HEK293T (cell line): Measurements from ENCODE around the gene GNAQ.

Experiments used
- CTCF ChIA-PET: fragments of 350-600 bp; formaldehyde crosslinking; extraction: SDS; loops from one replicate; lab custom pipeline; 2021; ENCODE audit warnings: antibody characterized with exemption, inconsistent platforms; lab: Yijun Ruan, JAX
- POLR2A ChIA-PET: fragments of 350-600 bp; formaldehyde crosslinking; extraction: SDS; loops from one replicate; lab custom pipeline; 2020; ENCODE audit warnings: antibody characterized with exemption, inconsistent platforms; lab: Yijun Ruan, JAX
- DNase-seq: peaks from one replicate; pipeline ENCODE4 v3.0.0; 2012; ENCODE audit warnings: mixed read lengths; ENCODE audit errors: extremely low spot score
- ARNT ChIP-seq: fragments of 450-650 bp; IDR thresholded peaks from 2 replicates; pipeline ENCODE4 v1.6.1; 2017; ENCODE audit warnings: mild to moderate bottlenecking
- BHLHE40 ChIP-seq: fragments of 450-650 bp; IDR thresholded peaks from 2 replicates; pipeline ENCODE4 v1.6.1; 2016; ENCODE audit warnings: mild to moderate bottlenecking, moderate library complexity, borderline replicate concordance
- CTBP1 ChIP-seq: fragments of 450-650 bp; IDR thresholded peaks from 2 replicates; pipeline ENCODE4 v1.6.1; 2016; ENCODE audit warnings: borderline replicate concordance
- ELF4 ChIP-seq: fragments of 450-650 bp; IDR thresholded peaks from 2 replicates; pipeline ENCODE4 v1.6.1; 2017; ENCODE audit warnings: antibody characterized with exemption
- FOXA1 ChIP-seq: fragments of 450-650 bp; IDR thresholded peaks from 2 replicates; pipeline ENCODE4 v1.6.1; 2016; ENCODE audit warnings: mild to moderate bottlenecking
- FOXK2 ChIP-seq: fragments of 450-650 bp; IDR thresholded peaks from 2 replicates; pipeline ENCODE4 v1.6.1; 2016; ENCODE audit warnings: mild to moderate bottlenecking
- FOXM1 ChIP-seq: fragments of 450-650 bp; IDR thresholded peaks from 2 replicates; pipeline ENCODE4 v1.6.1; 2017; ENCODE audit warnings: mild to moderate bottlenecking, borderline replicate concordance
- HDGF ChIP-seq: fragments of 450-650 bp; IDR thresholded peaks from 2 replicates; pipeline ENCODE4 v1.6.1; 2017; ENCODE audit warnings: antibody characterized with exemption, borderline replicate concordance
- L3MBTL2 ChIP-seq: fragments of 450-650 bp; conservative IDR thresholded peaks from 2 replicates; pipeline ENCODE4 v1.6.1; 2016; ENCODE audit warnings: mild to moderate bottlenecking
- LEF1 ChIP-seq: fragments of 450-650 bp; IDR thresholded peaks from 2 replicates; pipeline ENCODE4 v1.6.1; 2017; ENCODE audit warnings: mild to moderate bottlenecking, borderline replicate concordance
- NFRKB ChIP-seq: fragments of 450-650 bp; IDR thresholded peaks from 2 replicates; pipeline ENCODE4 v1.6.1; 2016; ENCODE audit warnings: mild to moderate bottlenecking, moderate library complexity
- SP1 ChIP-seq: fragments of 450-650 bp; IDR thresholded peaks from 2 replicates; pipeline ENCODE4 v1.6.1; 2017
- SUZ12 ChIP-seq: fragments of 450-650 bp; IDR thresholded peaks from 2 replicates; pipeline ENCODE4 v1.6.1; 2016; ENCODE audit warnings: mild to moderate bottlenecking
- TARDBP ChIP-seq: fragments of 450-650 bp; IDR thresholded peaks from 2 replicates; pipeline ENCODE4 v1.6.1; 2016
- ZNF384 ChIP-seq: fragments of 450-650 bp; IDR thresholded peaks from 2 replicates; pipeline ENCODE4 v1.6.1; 2016
- TF ChIP-seq, protein P1 (sequence below): fragments of 450-650 bp; IDR thresholded peaks from 2 replicates; pipeline ENCODE4 v1.6.1; 2016

Gene GNAQ

DNA sequence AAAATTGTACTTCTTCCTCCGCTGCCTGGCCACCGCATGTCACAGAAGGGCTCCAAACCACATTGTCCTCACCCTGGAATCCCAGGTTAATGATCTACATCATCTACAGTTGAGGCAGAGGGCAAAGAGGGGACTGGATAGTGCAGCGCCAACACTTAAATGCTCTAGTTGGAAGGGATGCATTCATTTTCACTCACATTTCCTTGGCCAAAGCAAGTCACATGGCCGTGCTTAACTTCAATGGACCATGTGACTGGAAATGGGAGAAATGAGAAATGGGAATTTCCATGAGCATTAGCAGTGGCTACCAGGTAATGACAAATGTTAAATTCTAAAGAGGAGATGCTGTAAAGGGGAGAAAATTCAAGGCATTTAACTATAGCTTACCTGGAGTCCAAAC is 13.3 kb upstream of the GNAQ start:
- ChIA-PET POLR2A (no interaction called here), CTCF (interaction anchor here (1.5 kb wide), 1 partner anchor 10 kb away, joined by 4 read pairs; no protein-coding TSS in a partner anchor)
- TF ChIP-seq BHLHE40 (no peak), LEF1 (no peak), SUZ12 (no peak), L3MBTL2 (no peak), TARDBP (no peak), FOXA1 (no peak), ZNF384 (no peak), HDGF (no peak), SP1 (no peak), FOXM1 (no peak), ARNT (no peak), NFRKB (no peak), ELF4 (no peak), CTBP1 (no peak), FOXK2 (no peak)
- TF ChIP-seq, protein P1, sequence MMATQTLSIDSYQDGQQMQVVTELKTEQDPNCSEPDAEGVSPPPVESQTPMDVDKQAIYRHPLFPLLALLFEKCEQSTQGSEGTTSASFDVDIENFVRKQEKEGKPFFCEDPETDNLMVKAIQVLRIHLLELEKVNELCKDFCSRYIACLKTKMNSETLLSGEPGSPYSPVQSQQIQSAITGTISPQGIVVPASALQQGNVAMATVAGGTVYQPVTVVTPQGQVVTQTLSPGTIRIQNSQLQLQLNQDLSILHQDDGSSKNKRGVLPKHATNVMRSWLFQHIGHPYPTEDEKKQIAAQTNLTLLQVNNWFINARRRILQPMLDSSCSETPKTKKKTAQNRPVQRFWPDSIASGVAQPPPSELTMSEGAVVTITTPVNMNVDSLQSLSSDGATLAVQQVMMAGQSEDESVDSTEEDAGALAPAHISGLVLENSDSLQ: no peak
- no peak for DNase-seq

DNA sequence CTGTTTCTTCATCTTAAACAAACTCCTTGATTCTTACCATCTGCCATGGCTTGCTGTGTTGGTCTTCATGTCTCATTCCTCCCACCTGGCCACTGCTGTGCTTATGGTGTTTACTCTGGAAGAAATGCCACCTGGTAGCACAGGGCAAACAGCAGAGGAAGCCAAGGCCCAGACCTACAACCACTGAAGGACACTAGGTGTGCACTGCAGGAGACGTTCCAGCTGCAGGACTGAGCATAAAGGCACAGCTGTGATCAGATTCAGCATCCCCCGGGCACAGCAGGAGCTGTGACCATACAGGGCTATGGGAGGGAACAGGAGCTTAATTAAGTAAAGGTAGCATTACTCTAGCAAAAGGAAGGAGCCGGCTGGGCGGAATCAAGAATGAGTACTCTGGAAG is 12.6 kb upstream of the GNAQ start:
- CTCF ChIA-PET: no interaction called here
- DNase-seq: no peak
- no peak for TF ChIP-seq FOXM1
- no peak for TF ChIP-seq BHLHE40
- no peak for TF ChIP-seq LEF1
- no peak for TF ChIP-seq TARDBP
- TF ChIP-seq HDGF: no peak
- TF ChIP-seq L3MBTL2: no peak
- no peak for TF ChIP-seq CTBP1
- TF ChIP-seq, protein P1: no peak
- no peak for TF ChIP-seq NFRKB
- TF ChIP-seq SUZ12: no peak
- no peak for TF ChIP-seq SP1
- no peak for TF ChIP-seq ARNT
- POLR2A ChIA-PET: no interaction called here

DNA sequence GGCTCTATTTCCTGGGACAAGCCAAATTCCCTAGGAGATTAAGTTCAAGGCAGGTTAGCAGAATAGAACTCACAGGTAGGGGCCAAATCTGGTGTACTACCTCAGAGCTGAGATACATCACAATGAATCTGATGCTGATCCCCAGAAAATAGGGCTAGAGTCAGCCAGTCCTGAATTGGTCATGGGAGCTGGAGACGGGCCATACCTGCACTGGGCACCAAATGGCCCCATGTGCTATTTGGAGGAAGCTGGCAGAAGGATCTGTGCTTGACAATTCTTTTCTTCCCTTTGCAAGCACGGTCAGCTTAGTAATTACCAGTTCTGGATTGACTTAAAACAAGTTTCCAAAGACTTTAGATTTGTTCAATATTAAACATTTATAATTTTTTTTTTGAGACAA is 10.4 kb upstream of the GNAQ start:
- ChIA-PET CTCF (no interaction called here), POLR2A (no interaction called here)
- no peak for DNase-seq
- TF ChIP-seq ARNT: no peak
- no peak for TF ChIP-seq SP1
- TF ChIP-seq HDGF: no peak
- TF ChIP-seq FOXK2: no peak
- TF ChIP-seq FOXM1: no peak
- no peak for TF ChIP-seq TARDBP
- TF ChIP-seq NFRKB: no peak
- TF ChIP-seq ZNF384: no peak
- no peak for TF ChIP-seq L3MBTL2

DNA sequence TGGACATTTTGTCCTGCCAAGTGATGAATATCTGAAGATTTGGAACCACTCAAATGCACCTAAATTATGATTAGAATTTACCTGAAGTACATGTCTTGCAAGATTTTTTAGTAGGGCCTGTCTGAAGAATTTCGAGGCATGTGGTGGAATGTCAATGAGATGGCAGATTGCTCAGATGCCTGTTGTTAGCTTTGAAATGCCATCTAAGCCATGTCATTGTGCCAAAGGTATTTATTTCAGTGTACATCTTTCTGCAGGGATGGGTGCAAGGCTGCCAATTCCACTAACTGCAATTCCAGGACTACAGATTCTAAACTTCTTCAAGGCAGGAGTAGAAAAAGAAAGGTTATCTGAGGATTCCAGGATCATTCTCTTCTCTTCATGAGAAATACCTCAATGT is 9.1 kb upstream of the GNAQ start:
- ChIA-PET CTCF (no interaction called here), POLR2A (no interaction called here)
- TF ChIP-seq HDGF (no peak), CTBP1 (no peak), ZNF384 (no peak)
- no peak for DNase-seq

DNA sequence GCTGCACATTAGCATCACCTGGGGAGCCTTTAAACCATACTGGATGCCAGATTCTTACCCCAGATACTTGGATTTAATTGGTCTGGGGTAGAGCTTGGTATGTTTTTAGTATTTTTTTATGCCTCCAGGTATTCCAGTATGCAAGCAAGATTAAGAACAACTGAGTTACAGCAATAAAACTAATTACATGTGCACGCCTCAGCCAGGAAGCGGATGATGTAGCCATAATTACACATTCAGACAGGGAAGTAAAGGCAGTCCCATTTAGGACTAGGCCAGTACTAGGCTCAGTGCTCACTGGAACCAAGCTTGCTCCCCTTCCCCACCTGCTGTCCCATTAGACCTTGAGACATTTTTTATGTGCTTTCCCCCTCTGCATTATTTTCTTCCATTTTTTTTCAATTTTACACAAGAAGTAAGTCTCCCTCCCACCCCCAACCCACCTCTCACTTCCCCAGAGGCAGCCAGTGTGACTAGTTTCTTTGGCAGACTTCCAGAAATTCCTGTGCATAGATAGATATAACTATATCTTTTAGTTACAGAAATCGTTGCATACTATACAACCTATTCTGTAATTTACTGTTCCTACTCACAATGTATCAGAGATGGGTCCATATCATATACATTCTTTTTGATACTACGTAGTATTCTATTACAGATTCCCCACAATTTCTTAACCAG is 7.1 kb upstream of the GNAQ start:
- TF ChIP-seq FOXA1: no peak
- no peak for TF ChIP-seq SP1
- TF ChIP-seq, protein P1: no peak
- no peak for TF ChIP-seq HDGF
- no peak for TF ChIP-seq LEF1
- no peak for TF ChIP-seq ELF4
- TF ChIP-seq NFRKB: no peak
- TF ChIP-seq FOXM1: no peak
- TF ChIP-seq ARNT: no peak
- no peak for TF ChIP-seq SUZ12
- no peak for TF ChIP-seq TARDBP
- no peak for TF ChIP-seq L3MBTL2
- no peak for TF ChIP-seq FOXK2
- no peak for TF ChIP-seq CTBP1
- no peak for TF ChIP-seq BHLHE40
- TF ChIP-seq ZNF384: no peak
- no peak for DNase-seq
- ChIA-PET CTCF (no interaction called here), POLR2A (no interaction called here)

DNA sequence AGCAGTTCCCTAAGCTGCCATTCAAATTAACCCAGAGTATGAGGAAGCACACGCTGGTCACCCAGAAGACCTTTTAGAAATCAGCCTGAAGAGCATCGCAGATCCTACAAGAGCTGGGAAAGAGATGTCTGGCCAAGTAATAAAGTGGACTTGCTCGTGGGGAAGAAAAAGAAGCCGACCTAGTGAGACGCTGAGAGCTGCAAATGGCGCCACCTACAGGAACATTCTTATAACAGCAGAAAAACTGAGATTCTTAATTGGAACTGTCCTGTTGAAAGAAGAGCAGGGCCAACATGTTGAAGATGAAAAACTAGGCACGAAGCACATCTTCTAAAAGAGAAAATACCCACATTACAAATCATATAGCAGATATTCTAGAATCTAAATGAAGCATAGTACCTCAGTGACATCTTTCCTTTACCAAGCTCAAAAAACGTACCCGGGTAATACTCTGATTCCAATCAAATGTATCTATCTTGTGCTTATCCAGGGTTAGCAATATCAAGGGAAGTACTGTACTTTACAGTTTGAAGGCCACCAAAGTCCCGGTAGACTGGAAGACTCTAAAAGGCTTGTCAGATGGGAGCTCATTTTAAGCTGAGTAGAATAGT is 3.9 kb upstream of the GNAQ start:
- TF ChIP-seq BHLHE40 (no peak), ELF4 (no peak), ZNF384 (no peak), FOXA1 (no peak), SUZ12 (no peak), ARNT (no peak), NFRKB (no peak), FOXK2 (no peak), CTBP1 (no peak), HDGF (no peak), L3MBTL2 (no peak), FOXM1 (no peak), SP1 (no peak), TARDBP (no peak)
- TF ChIP-seq, protein P1: no peak
- ChIA-PET POLR2A (no interaction called here), CTCF (interaction anchor here (0.7 to 1.9 kb wide), 7 partner anchors 10 to 1210 kb away, joined by 3 to 17 read pairs (median 4); no protein-coding TSS in a partner anchor)
- peak; percentile 58 for DNase-seq
